HEK293 (cell line): ENCODE results near the gene PARD3.

ENCODE experiments used
- CTCF ChIA-PET: fragments of 350-600 bp; formaldehyde crosslinking; extraction: SDS; loops from one replicate; lab custom pipeline; 2021; ENCODE audit warnings: antibody characterized with exemption; lab: Yijun Ruan, JAX
- POLR2A ChIA-PET: fragments of 300-600 bp; formaldehyde crosslinking; extraction: SDS; loops from one replicate; lab custom pipeline; 2020; ENCODE audit warnings: antibody characterized with exemption, inconsistent platforms; lab: Yijun Ruan, JAX
- H3K27ac ChIP-seq: fragments of 200-500 bp; sonication (Bioruptor generic); 2 replicates; pipeline ENCODE4 v1.5.1; 2014; ENCODE audit warnings: low read depth, low read length, control low read depth, inconsistent platforms; ENCODE audit errors: extremely low read depth
- H3K36me3 ChIP-seq, 2 experiments: fragments of 200-500 bp in 1 of 2; sonication (Bioruptor generic) in 1 of 2; 1 replicate in 1 of 2; 2 replicates in 1 of 2; pipeline ENCODE4 v1.5.1; 2014 to 2017; ENCODE audit warnings: inconsistent platforms in 2 of 2, low read length in 2 of 2; ENCODE audit not compliant: control insufficient read depth in 2 of 2, insufficient read depth in 1 of 2
- H3K4me1 ChIP-seq: fragments of 200-500 bp; sonication (Bioruptor generic); 2 replicates; pipeline ENCODE4 v1.5.1; 2014; ENCODE audit warnings: mild to moderate bottlenecking, low read length, inconsistent platforms; ENCODE audit not compliant: control insufficient read depth, insufficient read depth
- H3K4me3 ChIP-seq: 2 replicates; pipeline ENCODE4 v1.5.1; 2011; ENCODE audit warnings: low read depth, mild to moderate bottlenecking, control low read depth, low read length, moderate library complexity
- H3K9me3 ChIP-seq: fragments of 200-500 bp; sonication (Bioruptor generic); 2 replicates; pipeline ENCODE4 v1.5.1; 2014; ENCODE audit warnings: low read depth, low read length, inconsistent platforms; ENCODE audit not compliant: control insufficient read depth, insufficient read depth
- BCL11A ChIP-seq: fragments of 450-650 bp; formaldehyde crosslinking; IDR thresholded peaks from 2 replicates; pipeline ENCODE4 v1.5.1; 2016; ENCODE audit warnings: low read depth, missing biosample characterization, missing genetic modification characterization
- GLIS1 ChIP-seq: fragments of 450-650 bp; formaldehyde crosslinking; IDR thresholded peaks from 2 replicates; pipeline ENCODE4 v1.5.1; 2016; ENCODE audit warnings: missing biosample characterization, missing genetic modification characterization
- IKZF3 ChIP-seq: fragments of 450-650 bp; IDR thresholded peaks from 2 replicates; pipeline ENCODE4 v1.5.0; 2018; ENCODE audit warnings: missing biosample characterization, mild to moderate bottlenecking, missing genetic modification characterization, moderate library complexity
- KLF1 ChIP-seq: fragments of 450-650 bp; formaldehyde crosslinking; IDR thresholded peaks from 2 replicates; pipeline ENCODE4 v1.5.1; 2016; ENCODE audit warnings: missing biosample characterization, missing genetic modification characterization
- REPIN1 ChIP-seq: fragments of 450-650 bp; formaldehyde crosslinking; IDR thresholded peaks from 2 replicates; pipeline ENCODE4 v1.5.1; 2017; ENCODE audit warnings: missing biosample characterization, missing genetic modification characterization, low read depth
- REST ChIP-seq: fragments of 450-650 bp; formaldehyde crosslinking; IDR thresholded peaks from 2 replicates; pipeline ENCODE4 v1.5.1; 2016; ENCODE audit warnings: missing biosample characterization, missing genetic modification characterization
- ZBTB21 ChIP-seq: fragments of 450-650 bp; formaldehyde crosslinking; IDR thresholded peaks from 2 replicates; pipeline ENCODE4 v1.5.1; 2017; ENCODE audit warnings: missing biosample characterization, missing genetic modification characterization
- ZEB2 ChIP-seq: fragments of 450-650 bp; formaldehyde crosslinking; IDR thresholded peaks from 2 replicates; pipeline ENCODE4 v1.5.1; 2016; ENCODE audit warnings: missing biosample characterization, missing genetic modification characterization
- ZNF19 ChIP-seq: fragments of 450-650 bp; formaldehyde crosslinking; IDR thresholded peaks from 2 replicates; pipeline ENCODE4; 2016; ENCODE audit warnings: missing biosample characterization, missing genetic modification characterization, low read depth
- ZNF239 ChIP-seq: fragments of 450-650 bp; formaldehyde crosslinking; IDR thresholded peaks from 2 replicates; pipeline ENCODE4 v1.5.1; 2016; ENCODE audit warnings: missing biosample characterization, missing genetic modification characterization
- ZNF24 ChIP-seq: fragments of 450-650 bp; formaldehyde crosslinking; IDR thresholded peaks from 2 replicates; pipeline ENCODE4 v1.5.1; 2016; ENCODE audit warnings: missing biosample characterization, missing genetic modification characterization
- ZNF311 ChIP-seq: fragments of 450-650 bp; formaldehyde crosslinking; IDR thresholded peaks from 2 replicates; pipeline ENCODE4 v1.5.1; 2017; ENCODE audit warnings: missing biosample characterization, missing genetic modification characterization, borderline replicate concordance
- ZNF350 ChIP-seq: fragments of 450-650 bp; formaldehyde crosslinking; IDR thresholded peaks from 2 replicates; pipeline ENCODE4 v1.5.0; 2017; ENCODE audit warnings: missing biosample characterization, mild to moderate bottlenecking, missing genetic modification characterization
- ZNF510 ChIP-seq: fragments of 450-650 bp; formaldehyde crosslinking; IDR thresholded peaks from 2 replicates; pipeline ENCODE4 v1.5.1; 2018; ENCODE audit warnings: mild to moderate bottlenecking, missing genetic modification characterization, missing biosample characterization; ENCODE audit not compliant: insufficient replicate concordance
- ZNF521 ChIP-seq: fragments of 450-650 bp; formaldehyde crosslinking; IDR thresholded peaks from 2 replicates; pipeline ENCODE4 v1.5.1; 2017; ENCODE audit warnings: missing biosample characterization, mild to moderate bottlenecking, missing genetic modification characterization
- ZNF544 ChIP-seq: fragments of 450-650 bp; formaldehyde crosslinking; IDR thresholded peaks from 2 replicates; pipeline ENCODE4 v1.5.0; 2017; ENCODE audit warnings: missing biosample characterization, missing genetic modification characterization
- ZNF549 ChIP-seq: fragments of 450-650 bp; IDR thresholded peaks from 2 replicates; pipeline ENCODE4 v1.5.1; 2018; ENCODE audit warnings: missing biosample characterization, missing genetic modification characterization, mild to moderate bottlenecking, inconsistent platforms, moderate library complexity
- ZNF585B ChIP-seq: fragments of 450-650 bp; formaldehyde crosslinking; IDR thresholded peaks from 2 replicates; pipeline ENCODE4 v1.5.1; 2016; ENCODE audit warnings: missing biosample characterization, missing genetic modification characterization
- ZNF76 ChIP-seq: fragments of 450-650 bp; formaldehyde crosslinking; IDR thresholded peaks from 2 replicates; pipeline ENCODE4; 2016; ENCODE audit warnings: low read depth, missing biosample characterization, missing genetic modification characterization, borderline replicate concordance
- ZSCAN30 ChIP-seq: fragments of 450-650 bp; IDR thresholded peaks from 2 replicates; pipeline ENCODE4 v1.5.1; 2018; ENCODE audit warnings: missing biosample characterization, mild to moderate bottlenecking, missing genetic modification characterization, moderate library complexity
- TF ChIP-seq, protein P1 (sequence below): fragments of 450-650 bp; formaldehyde crosslinking; conservative IDR thresholded peaks from 2 replicates; pipeline ENCODE4 v1.5.1; 2016; ENCODE audit warnings: low read depth, missing biosample characterization, missing genetic modification characterization
- TF ChIP-seq, protein P2 (sequence below): fragments of 450-650 bp; IDR thresholded peaks from 2 replicates; pipeline ENCODE4 v1.5.1; 2018; ENCODE audit warnings: missing biosample characterization, mild to moderate bottlenecking, missing genetic modification characterization

PARD3 gene

GRCh38 chr10:34495938-34496337 lies 319.2 kb downstream of the PARD3 start (continued):
- TF ChIP-seq, protein P1, sequence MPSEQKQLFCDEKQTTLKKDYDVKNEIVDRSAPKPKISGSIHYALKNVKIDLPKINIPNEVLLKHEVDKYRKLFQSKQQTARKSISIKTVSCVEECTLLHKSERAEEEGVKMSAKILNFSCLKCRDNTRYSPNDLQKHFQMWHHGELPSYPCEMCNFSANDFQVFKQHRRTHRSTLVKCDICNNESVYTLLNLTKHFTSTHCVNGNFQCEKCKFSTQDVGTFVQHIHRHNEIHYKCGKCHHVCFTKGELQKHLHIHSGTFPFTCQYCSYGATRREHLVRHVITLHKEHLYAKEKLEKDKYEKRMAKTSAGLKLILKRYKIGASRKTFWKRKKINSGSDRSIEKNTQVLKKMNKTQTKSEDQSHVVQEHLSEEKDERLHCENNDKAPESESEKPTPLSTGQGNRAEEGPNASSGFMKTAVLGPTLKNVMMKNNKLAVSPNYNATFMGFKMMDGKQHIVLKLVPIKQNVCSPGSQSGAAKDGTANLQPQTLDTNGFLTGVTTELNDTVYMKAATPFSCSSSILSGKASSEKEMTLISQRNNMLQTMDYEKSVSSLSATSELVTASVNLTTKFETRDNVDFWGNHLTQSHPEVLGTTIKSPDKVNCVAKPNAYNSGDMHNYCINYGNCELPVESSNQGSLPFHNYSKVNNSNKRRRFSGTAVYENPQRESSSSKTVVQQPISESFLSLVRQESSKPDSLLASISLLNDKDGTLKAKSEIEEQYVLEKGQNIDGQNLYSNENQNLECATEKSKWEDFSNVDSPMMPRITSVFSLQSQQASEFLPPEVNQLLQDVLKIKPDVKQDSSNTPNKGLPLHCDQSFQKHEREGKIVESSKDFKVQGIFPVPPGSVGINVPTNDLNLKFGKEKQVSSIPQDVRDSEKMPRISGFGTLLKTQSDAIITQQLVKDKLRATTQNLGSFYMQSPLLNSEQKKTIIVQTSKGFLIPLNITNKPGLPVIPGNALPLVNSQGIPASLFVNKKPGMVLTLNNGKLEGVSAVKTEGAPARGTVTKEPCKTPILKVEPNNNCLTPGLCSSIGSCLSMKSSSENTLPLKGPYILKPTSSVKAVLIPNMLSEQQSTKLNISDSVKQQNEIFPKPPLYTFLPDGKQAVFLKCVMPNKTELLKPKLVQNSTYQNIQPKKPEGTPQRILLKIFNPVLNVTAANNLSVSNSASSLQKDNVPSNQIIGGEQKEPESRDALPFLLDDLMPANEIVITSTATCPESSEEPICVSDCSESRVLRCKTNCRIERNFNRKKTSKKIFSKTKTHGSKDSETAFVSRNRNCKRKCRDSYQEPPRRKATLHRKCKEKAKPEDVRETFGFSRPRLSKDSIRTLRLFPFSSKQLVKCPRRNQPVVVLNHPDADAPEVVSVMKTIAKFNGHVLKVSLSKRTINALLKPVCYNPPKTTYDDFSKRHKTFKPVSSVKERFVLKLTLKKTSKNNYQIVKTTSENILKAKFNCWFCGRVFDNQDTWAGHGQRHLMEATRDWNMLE: no peak
- TF ChIP-seq ZNF350 (tag by site-specific recombination): no peak

DNA sequence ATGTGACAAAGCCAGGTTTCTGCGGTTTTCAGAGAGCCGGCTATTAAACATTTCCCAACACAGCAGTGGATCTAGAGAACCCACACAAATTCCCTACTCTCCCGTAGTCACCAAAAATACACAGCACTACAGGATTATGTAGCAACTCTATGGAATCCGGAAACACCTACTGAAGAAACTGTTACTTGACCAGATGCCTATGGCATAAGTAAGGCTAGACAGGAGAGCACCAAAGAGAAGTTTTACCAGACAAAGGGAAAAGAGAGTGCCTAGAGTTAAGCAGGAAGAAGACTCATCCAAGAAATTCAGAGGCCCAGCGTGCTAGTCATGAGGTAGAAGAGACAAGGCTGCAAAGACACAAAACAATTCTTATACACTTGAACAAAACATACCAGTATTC lies 321.1 kb downstream of the PARD3 start:
- Histone ChIP-seq H3K9me3 (no peaks in the 10 kb centered on the region), H3K4me1 (no peaks in the 10 kb centered on the region), H3K4me3 (no peak overlapping the region), H3K27ac (no peak overlapping the region), H3K36me3 (no peaks in the 10 kb centered on the region)
- CTCF ChIA-PET: no interaction called here
- TF ChIP-seq, protein P2, sequence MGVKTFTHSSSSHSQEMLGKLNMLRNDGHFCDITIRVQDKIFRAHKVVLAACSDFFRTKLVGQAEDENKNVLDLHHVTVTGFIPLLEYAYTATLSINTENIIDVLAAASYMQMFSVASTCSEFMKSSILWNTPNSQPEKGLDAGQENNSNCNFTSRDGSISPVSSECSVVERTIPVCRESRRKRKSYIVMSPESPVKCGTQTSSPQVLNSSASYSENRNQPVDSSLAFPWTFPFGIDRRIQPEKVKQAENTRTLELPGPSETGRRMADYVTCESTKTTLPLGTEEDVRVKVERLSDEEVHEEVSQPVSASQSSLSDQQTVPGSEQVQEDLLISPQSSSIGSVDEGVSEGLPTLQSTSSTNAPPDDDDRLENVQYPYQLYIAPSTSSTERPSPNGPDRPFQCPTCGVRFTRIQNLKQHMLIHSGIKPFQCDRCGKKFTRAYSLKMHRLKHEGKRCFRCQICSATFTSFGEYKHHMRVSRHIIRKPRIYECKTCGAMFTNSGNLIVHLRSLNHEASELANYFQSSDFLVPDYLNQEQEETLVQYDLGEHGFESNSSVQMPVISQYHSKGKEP (tag by site-specific recombination): no peak
- TF ChIP-seq IKZF3 (tag by site-specific recombination) (no peak), ZNF24 (tag by site-specific recombination) (no peak), BCL11A (tag by site-specific recombination) (no peak)
- POLR2A ChIA-PET: no interaction called here

GRCh38 chr10:34492081-34492480 lies 323.0 kb downstream of the PARD3 start:
- no peak for TF ChIP-seq ZSCAN30 (tag by site-specific recombination)
- TF ChIP-seq REST: no peak
- TF ChIP-seq ZNF239 (tag by site-specific recombination): no peak
- TF ChIP-seq ZNF521 (tag by site-specific recombination): no peak
- TF ChIP-seq ZNF585B (tag by site-specific recombination): no peak
- TF ChIP-seq ZEB2 (tag by site-specific recombination): no peak
- no peak for TF ChIP-seq ZNF510 (tag by site-specific recombination)
- TF ChIP-seq GLIS1: no peak
- no peak for TF ChIP-seq ZNF311 (tag by site-specific recombination)
- no peak for TF ChIP-seq ZNF544 (tag by site-specific recombination)
- no peak for TF ChIP-seq KLF1 (tag by site-specific recombination)
- TF ChIP-seq ZNF76 (tag by site-specific recombination): no peak
- TF ChIP-seq REPIN1: no peak
- no peak for TF ChIP-seq ZBTB21 (tag by site-specific recombination)
- TF ChIP-seq ZNF19 (tag by site-specific recombination): no peak
- no peak for TF ChIP-seq ZNF549
- Histone ChIP-seq H3K36me3 (no peaks in the 10 kb centered on the region), H3K4me3 (no peak overlapping the region), H3K4me1 (no peaks in the 10 kb centered on the region), H3K9me3 (no peaks in the 10 kb centered on the region), H3K27ac (no peak overlapping the region)
- ChIA-PET POLR2A (no interaction called here), CTCF (no interaction called here)
